GM23248 (cell line): ENCODE results near the gene DTX1. TPM values are rescaled to one million over a fixed set of nuclear protein-coding genes. Genes with fewer than 3 reads are reported as not detected.

Source experiments
- DNase-seq: peaks from one replicate; pipeline ENCODE4 v3.0.0-alpha.2; 2015
- H2AFZ ChIP-seq: fragments of 200-600 bp; sonication (generic); 2 replicates; pipeline ENCODE4 v1.6.1; 2016; ENCODE audit warnings: antibody characterized with exemption
- H3F3A ChIP-seq: fragments of 200-600 bp; sonication (generic); 2 replicates; pipeline ENCODE4 v1.6.1; 2016; ENCODE audit warnings: mild to moderate bottlenecking, antibody characterized with exemption, mixed run types; ENCODE audit not compliant: insufficient read depth
- H3K27ac ChIP-seq: fragments of 200-600 bp; sonication (generic); 2 replicates; pipeline ENCODE4 v1.5.1; 2016; ENCODE audit warnings: mild to moderate bottlenecking
- H3K27me3 ChIP-seq: fragments of 200-600 bp; sonication (generic); replicated peaks from 2 replicates; pipeline ENCODE4 v1.6.1; 2016; ENCODE audit warnings: mild to moderate bottlenecking; ENCODE audit not compliant: insufficient read depth
- H3K36me3 ChIP-seq: fragments of 200-600 bp; sonication (generic); 2 replicates; pipeline ENCODE4 v1.6.1; 2016; ENCODE audit warnings: low read depth, mild to moderate bottlenecking
- H3K4me1 ChIP-seq: fragments of 200-600 bp; sonication (generic); 2 replicates; pipeline ENCODE4 v1.6.1; 2016; ENCODE audit warnings: mild to moderate bottlenecking; ENCODE audit not compliant: insufficient read depth
- H3K4me2 ChIP-seq: fragments of 200-600 bp; sonication (generic); one replicate; pipeline ENCODE4 v1.6.1; 2016; ENCODE audit warnings: mild to moderate bottlenecking; ENCODE audit not compliant: unreplicated experiment
- H3K4me3 ChIP-seq: fragments of 200-600 bp; sonication (generic); 2 replicates; pipeline ENCODE4 v1.5.1; 2016; ENCODE audit warnings: mild to moderate bottlenecking
- H3K79me2 ChIP-seq: fragments of 200-600 bp; sonication (generic); 2 replicates; pipeline ENCODE4 v1.6.1; 2016; ENCODE audit warnings: mild to moderate bottlenecking; ENCODE audit not compliant: insufficient read depth
- H3K9ac ChIP-seq: fragments of 200-600 bp; sonication (generic); 2 replicates; pipeline ENCODE4 v1.6.1; 2016; ENCODE audit warnings: mild to moderate bottlenecking
- H3K9me2 ChIP-seq: fragments of 200-600 bp; sonication (generic); 2 replicates; pipeline ENCODE4 v1.6.1; 2016; ENCODE audit warnings: mixed run types, mild to moderate bottlenecking, moderate library complexity; ENCODE audit not compliant: insufficient read depth
- H3K9me3 ChIP-seq: fragments of 200-600 bp; sonication (generic); one replicate; pipeline ENCODE4 v1.6.1; 2017; ENCODE audit warnings: low read depth
- H4K20me1 ChIP-seq: fragments of 200-600 bp; sonication (generic); 2 replicates; pipeline ENCODE4 v1.6.0; 2016; ENCODE audit not compliant: insufficient read depth
- EZH2 ChIP-seq: fragments of 200-600 bp; sonication (generic); IDR thresholded peaks from 2 replicates; pipeline ENCODE4 v1.6.1; 2018; ENCODE audit warnings: antibody characterized with exemption, mild to moderate bottlenecking; ENCODE audit not compliant: insufficient read depth, poor library complexity, severe bottlenecking
- EZH2phosphoT487 ChIP-seq: fragments of 200-600 bp; sonication (generic); IDR thresholded peaks from 2 replicates; pipeline ENCODE4 v1.6.1; 2018; ENCODE audit warnings: antibody characterized with exemption, moderate library complexity, mild to moderate bottlenecking, low read depth; ENCODE audit not compliant: insufficient read depth
- WGBS, 2 experiments: methylation state at CpG; one replicate each; pipeline ENCODE4 v1.1.6; 2015 to 2017; ENCODE audit warnings: low lambda C conversion rate in 2 of 2, low coverage in 1 of 2; ENCODE audit errors: missing lambda C conversion rate in 2 of 2; 5-methylcytosine and 5-hydroxymethylcytosine counted together
- in situ Hi-C: fragments of 300-500 bp; cut with MboI; formaldehyde crosslinking; loops from 2 replicates; pipeline ENCODE4 v1.15.0; 2020
- polyA plus RNA-seq: library from polyadenylated mRNA; unstranded; fragments of >200 nt; fragmentation: Nextera tagmentation; extraction: Ambion mirVana; gene quantifications from 2 replicates; pipeline ENCODE4 v1.2.1, GENCODE V29; 2016
- total RNA-seq: library from RNA; depleted of rRNA; stranded (reverse); fragments of >200 nt; shearing (Covaris generic); gene quantifications from 2 replicates; pipeline ENCODE4 v1.2.3, GENCODE V29; 2014

DTX1 gene
- total and polyA plus RNA-seq, 2 experiments from 2014 or later = not detected

- TF ChIP-seq EZH2phosphoT487 (no peak), EZH2 (no peak)
- H3F3A ChIP-seq = no peaks in the 10 kb centered on the region
- H3K9me3 ChIP-seq = no peaks in the 10 kb centered on the region
- H3K9ac ChIP-seq = no peak overlapping the region
- H3K4me2 ChIP-seq = no peak overlapping the region
- H3K79me2 ChIP-seq = no peaks in the 10 kb centered on the region
- H4K20me1 ChIP-seq = no peaks in the 10 kb centered on the region
- in situ Hi-C loops = no loop called here
- H3K36me3 ChIP-seq = no peaks in the 10 kb centered on the region
- no peak for DNase-seq
- no peaks in the 10 kb centered on the region for H3K9me2 ChIP-seq
- H3K4me3 ChIP-seq = no peak overlapping the region
- H2AFZ ChIP-seq = no peak overlapping the region
- 43% methylated on average over 6 of the region's 6 CpGs for WGBS, 2 experiments
- H3K4me1 ChIP-seq = no peaks in the 10 kb centered on the region
- H3K27ac ChIP-seq = no peak overlapping the region
- peaks cover 14% of the 10 kb centered on the region for H3K27me3 ChIP-seq
These were observed 38.9 kb downstream of the DTX1 start for GRCh38 chr12:113095405-113095804.

GRCh38 chr12:113096675-113097461, 40.3 kb downstream of the DTX1 start:
- Histone ChIP-seq H4K20me1 (no peaks in the 10 kb centered on the region), H3K9ac (no peak overlapping the region), H2AFZ (no peak overlapping the region), H3F3A (no peaks in the 10 kb centered on the region), H3K9me2 (no peaks in the 10 kb centered on the region), H3K4me1 (no peaks in the 10 kb centered on the region), H3K9me3 (no peaks in the 10 kb centered on the region), H3K27ac (no peak overlapping the region), H3K4me3 (no peak overlapping the region), H3K36me3 (no peaks in the 10 kb centered on the region), H3K4me2 (no peak overlapping the region), H3K27me3 (peaks cover 10% of the 10 kb centered on the region), H3K79me2 (no peaks in the 10 kb centered on the region)
- in situ Hi-C loops = no loop called here
- no peak for DNase-seq
- TF ChIP-seq EZH2phosphoT487 (no peak), EZH2 (no peak)
- 62% methylated on average over 28 to 30 of the region's 30 CpGs for WGBS, 2 experiments

- 18 to 19% methylated on average over 14 of the region's 14 CpGs for WGBS, 2 experiments
- no peak overlapping the region for H3K4me3 ChIP-seq
- H3K36me3 ChIP-seq = no peaks in the 10 kb centered on the region
- in situ Hi-C loops = no loop called here
- H2AFZ ChIP-seq = no peak overlapping the region
- H3K27ac ChIP-seq = no peak overlapping the region
- no peaks in the 10 kb centered on the region for H3K9me2 ChIP-seq
- peak; percentile 15 for DNase-seq
- H3K79me2 ChIP-seq = no peaks in the 10 kb centered on the region
- H3K9ac ChIP-seq = no peak overlapping the region
- H4K20me1 ChIP-seq = no peaks in the 10 kb centered on the region
- H3K4me1 ChIP-seq = no peaks in the 10 kb centered on the region
- no peaks in the 10 kb centered on the region for H3K27me3 ChIP-seq
- H3K4me2 ChIP-seq = no peak overlapping the region
- no peaks in the 10 kb centered on the region for H3K9me3 ChIP-seq
- H3F3A ChIP-seq = no peaks in the 10 kb centered on the region
- TF ChIP-seq EZH2phosphoT487 (no peak), EZH2 (no peak)
These were observed 41.3 kb downstream of the DTX1 start for GRCh38 chr12:113097716-113098440.

- Histone ChIP-seq H3K27me3 (no peaks in the 10 kb centered on the region), H2AFZ (no peak overlapping the region), H3K79me2 (no peaks in the 10 kb centered on the region), H3K4me1 (no peaks in the 10 kb centered on the region), H3K9me3 (no peaks in the 10 kb centered on the region), H3K4me2 (peak overlapping the region; percentile 1), H3F3A (no peaks in the 10 kb centered on the region), H3K27ac (no peak overlapping the region), H3K36me3 (no peaks in the 10 kb centered on the region), H3K9me2 (no peaks in the 10 kb centered on the region), H3K9ac (no peak overlapping the region), H3K4me3 (no peak overlapping the region), H4K20me1 (no peaks in the 10 kb centered on the region)
- in situ Hi-C loops = no loop called here
- TF ChIP-seq EZH2 = no peak
- no peak for TF ChIP-seq EZH2phosphoT487
- DNase-seq = peak; percentile 94
- 23 to 24% methylated on average over 15 of the region's 15 CpGs for WGBS, 2 experiments
These were observed 42.0 kb downstream of the DTX1 start for GRCh38 chr12:113098441-113099028.
